NCI-H2227 (cell line): Measurements from ENCODE around the gene CD163.
"Not testable (repeated sequence)": the region's sequence is repeated elsewhere in the genome, so short reads cannot be mapped to it uniquely, and the experiment has no call there.

Experiments used
- DNase-seq: peaks from one replicate; lab custom pipeline; 2025; ENCODE audit not compliant: unreplicated experiment; lab: John Stamatoyannopoulos, UW

CD163 gene

GRCh38 chr12:7503686-7504415, at the start of gene CD163:
TSS of gene CD163 (minus strand) at chr12:7503777. CDS start at chr12:7503690, 87 bp downstream.
- no peak for DNase-seq

GRCh38 chr12:7542813-7543212, 39.2 kb upstream of the CD163 start:
- no peak for DNase-seq

GRCh38 chr12:7542046-7542445, 38.5 kb upstream of the CD163 start:
- DNase-seq: no peak

GRCh38 chr12:7514416-7514815, 10.8 kb upstream of the CD163 start:
- DNase-seq: no peak

GRCh38 chr12:7512553-7512952, 9.0 kb upstream of the CD163 start:
- DNase-seq: no peak

GRCh38 chr12:7509793-7510470, 6.4 kb upstream of the CD163 start:
- DNase-seq: not testable (repeated sequence)

GRCh38 chr12:7502612-7503011, 965 bp downstream of the CD163 start:
- no peak for DNase-seq

GRCh38 chr12:7501031-7501588, 2.5 kb downstream of the CD163 start:
- DNase-seq: no peak

DNA sequence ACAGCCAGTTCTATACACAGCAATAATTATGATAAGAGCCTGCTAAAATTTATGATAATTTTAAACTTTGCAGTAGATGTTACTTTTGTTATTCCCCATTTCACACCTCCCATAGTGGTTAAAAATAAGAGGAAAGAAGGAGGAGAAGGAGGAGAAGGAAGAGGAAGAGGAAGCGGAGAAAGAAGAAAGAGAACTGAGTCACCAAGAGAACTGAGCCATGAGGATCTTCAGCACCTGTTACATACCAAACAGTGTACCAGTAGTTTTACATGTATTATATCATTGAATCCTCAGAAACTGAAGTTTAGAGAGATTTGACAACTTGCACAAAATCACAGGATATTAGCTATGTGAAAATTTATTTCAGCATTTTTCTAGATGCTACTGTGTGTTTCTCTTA, 3.9 kb downstream of the CD163 start:
- DNase-seq: no peak

GRCh38 chr12:7498809-7499208, 4.8 kb downstream of the CD163 start:
- DNase-seq: no peak

- DNase-seq: no peak
Measured at GRCh38 chr12:7497661-7498060, 5.9 kb downstream of the CD163 start.

- no peak for DNase-seq
Measured at GRCh38 chr12:7496451-7496850, 7.1 kb downstream of the CD163 start.

DNA sequence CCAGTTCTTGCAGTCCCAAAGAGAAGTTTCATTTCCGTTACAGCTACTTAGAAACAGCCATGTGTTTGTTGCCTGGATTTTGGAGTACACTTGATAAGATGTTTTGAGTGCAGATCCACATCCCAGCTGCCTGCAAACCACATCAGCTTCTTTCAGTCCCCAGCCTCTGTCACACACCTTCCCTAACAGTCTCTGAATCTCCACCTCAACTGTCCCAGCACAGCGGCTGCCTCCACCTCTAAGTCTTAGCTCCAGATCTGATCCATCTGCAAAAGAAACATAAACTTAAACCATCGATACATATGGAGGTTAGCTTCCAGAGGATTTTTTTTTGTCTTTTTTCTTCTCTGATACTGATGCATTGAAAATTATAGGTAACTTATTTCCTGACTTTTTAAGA, 8.4 kb downstream of the CD163 start:
- DNase-seq: no peak

- no peak for DNase-seq
Measured at GRCh38 chr12:7493006-7493405, 10.6 kb downstream of the CD163 start.

- DNase-seq: no peak
Measured at GRCh38 chr12:7486512-7486911, 17.1 kb downstream of the CD163 start.

DNA sequence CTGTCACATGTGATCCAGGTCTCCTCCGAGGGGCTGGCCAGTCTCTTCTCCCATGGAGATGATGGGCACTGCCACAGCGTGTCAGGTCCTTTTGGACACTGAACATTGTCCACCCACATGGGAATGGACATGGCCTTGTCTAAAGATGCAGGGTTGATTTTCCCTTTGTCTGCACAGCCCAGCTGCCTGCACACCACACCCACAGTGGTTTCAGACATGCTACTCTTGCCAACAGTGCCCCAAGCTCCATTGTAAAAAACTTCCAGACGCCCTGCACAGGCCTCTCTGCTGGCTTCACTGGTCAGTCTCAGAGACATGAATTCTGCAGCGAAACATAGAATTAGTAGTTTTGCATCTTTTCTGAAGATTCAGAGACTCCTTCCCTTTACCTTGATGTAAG, 18.5 kb downstream of the CD163 start:
- DNase-seq: no peak

- DNase-seq: no peak
Measured at GRCh38 chr12:7483343-7483742, 20.2 kb downstream of the CD163 start.

GRCh38 chr12:7479771-7480170, 23.8 kb downstream of the CD163 start:
- no peak for DNase-seq

DNA sequence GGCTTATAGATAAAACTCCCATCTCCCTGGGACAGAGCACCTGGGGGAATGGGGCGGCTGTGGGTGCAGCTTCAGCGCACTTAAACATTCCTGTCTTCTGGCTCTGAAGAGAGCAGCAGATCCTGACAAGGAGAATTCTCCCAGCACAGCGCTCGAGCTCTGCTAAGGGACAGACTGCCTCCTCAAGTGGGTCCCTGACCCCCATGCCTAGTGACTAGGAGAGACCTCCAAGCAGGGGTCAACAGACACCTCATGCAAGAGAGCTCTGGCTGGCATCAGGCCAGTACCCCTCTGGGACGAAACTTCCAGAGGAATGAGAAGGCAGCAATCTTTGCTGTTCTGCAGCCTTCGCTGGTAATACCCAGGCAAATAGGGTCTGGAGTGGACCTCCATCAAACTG, 31.5 kb downstream of the CD163 start:
- no peak for DNase-seq

GRCh38 chr12:7460375-7461259, 43.0 kb downstream of the CD163 start:
- peak; percentile 36 for DNase-seq

- no peak for DNase-seq
Measured at GRCh38 chr12:7459973-7460372, 43.6 kb downstream of the CD163 start.
